HCEC 1CT (cell line): ENCODE results near the gene FGF10.

Experiments
- DNase-seq: peaks from one replicate; pipeline ENCODE4 v3.0.0-alpha.2; 2017

The FGF10 gene

DNA sequence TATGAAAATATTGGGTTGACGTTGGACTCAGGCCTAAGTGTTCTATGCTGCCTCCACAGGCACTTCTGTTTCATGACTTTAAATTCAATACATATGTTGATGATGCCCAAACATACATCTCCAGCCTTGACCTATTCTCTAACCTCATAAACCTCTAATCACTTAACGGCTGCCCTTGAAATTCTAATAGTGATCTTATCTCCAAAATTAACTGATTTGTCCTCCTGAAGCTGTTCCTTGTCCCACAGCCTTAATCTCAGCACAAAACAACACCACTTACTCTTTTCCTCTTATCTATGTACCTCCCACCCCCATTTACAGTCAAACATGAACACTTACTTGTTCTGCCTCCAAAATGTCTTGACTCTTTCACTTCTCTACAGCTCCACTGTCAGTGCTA, 43.3 kb downstream of the FGF10 start:
- DNase-seq: no peak

DNA sequence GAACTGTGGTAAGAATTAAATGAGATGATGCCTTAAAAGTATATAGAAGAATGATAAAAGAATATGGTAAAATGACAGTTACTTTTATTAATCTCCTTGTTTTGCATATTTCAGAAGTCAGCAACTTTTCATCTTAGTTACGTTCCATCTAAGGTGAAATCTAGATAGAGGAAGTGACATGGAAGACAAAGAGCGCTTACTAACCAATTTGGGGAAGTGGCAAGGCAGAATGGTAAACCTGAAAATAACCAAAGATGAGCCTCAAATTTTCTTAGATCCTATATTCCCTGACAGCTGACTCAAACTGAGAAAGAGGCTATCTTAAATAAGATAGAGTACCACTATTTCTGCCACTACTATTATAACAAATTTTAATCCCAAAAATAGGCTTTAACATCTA, 52.5 kb downstream of the FGF10 start:
- DNase-seq: no peak

DNA sequence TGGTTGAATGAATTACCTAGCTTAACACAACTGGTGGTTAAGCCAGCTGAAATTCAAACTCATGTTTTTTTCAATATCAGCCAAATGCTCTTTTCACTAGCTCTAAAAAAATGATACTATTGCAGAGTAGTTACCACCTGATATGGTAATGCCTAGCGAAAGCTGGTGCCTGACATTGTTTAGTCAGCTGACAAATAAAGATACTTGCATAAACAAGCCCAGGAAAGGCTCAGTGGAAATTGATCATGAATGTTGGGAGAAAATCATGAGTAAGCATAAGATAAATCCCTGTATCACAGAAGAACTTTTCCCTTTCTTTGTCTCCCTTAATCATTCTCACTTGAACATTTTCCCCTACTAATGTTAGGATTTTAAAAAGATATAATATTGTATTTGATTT, 54.6 kb downstream of the FGF10 start:
- no peak for DNase-seq

DNA sequence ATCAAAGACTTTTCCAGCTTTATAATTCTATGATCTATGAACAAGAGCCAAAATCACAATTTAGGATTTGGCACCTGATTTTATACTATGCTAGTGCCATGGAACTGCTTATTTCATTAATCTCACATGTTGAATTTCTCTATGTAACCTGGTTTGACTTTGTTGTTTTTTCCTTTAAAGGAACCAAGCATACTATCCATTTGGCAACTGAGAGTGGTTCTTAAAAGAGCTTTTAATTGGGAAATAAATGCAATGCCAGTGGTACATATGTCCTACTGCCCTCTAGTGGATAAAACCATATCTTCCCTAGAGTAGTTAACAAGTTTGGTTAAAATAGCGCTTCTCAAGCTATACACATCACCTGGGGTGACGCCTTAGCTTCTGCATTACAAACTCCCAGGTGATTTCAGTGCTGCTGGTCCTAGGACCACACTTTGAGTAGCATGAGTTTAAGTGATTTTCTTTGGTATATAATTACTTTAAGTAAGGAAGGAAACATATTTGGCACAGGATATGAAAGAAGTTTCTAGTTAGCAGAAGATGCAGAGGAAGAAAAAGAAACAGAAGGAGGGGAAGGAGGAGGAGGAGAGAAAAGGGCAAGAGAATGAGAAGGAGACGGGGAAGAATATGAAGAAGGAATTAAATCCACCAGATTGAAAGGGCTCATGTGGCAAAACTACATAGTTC, 56.8 kb downstream of the FGF10 start:
- DNase-seq: peak; percentile 28

DNA sequence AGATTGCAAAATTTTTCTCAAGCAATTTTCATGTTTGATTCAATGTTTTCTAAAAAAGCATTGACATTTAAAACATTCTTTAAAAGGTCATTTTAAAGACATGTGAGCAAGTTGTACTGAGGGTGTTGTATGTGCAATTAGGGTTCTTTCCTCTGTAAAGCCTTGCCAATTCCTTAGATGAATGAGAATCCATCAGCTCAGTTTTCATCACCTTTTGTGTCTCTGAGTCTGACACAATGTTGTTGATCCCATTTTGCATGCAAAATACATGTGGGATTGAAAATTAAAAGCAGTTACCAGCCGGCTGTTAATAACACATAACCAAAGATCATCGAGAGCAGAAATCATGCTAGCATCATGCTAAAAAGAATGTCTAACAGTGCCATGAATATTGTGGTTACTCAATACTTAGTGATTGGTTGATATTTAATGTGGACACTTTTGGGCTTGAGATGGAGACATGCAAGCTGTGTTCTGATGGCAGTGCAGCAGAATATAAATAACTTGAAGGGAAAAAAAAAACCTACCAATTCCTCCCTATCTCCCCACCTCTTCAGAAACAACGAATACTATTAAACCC, 57.7 kb downstream of the FGF10 start:
- no peak for DNase-seq

DNA sequence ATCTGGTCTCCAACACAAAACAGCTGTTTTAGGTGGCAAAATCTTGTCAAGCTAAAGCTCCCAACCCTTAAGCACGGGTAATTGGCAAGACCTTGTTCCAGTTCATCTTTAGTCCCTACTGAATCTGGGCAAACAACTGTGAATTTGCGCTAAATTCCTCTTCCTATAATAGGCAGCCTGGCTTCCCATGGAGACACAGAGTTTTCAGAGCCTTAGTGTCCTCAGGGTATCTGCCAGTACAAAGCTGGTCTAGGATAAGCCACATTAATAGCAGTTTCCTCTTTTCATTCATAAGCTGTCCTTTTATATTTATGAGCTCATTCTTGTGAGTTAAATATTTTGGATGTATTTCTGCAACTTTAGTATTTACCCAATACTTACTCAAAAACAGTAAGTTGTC, 59.5 kb downstream of the FGF10 start:
- DNase-seq: no peak

DNA sequence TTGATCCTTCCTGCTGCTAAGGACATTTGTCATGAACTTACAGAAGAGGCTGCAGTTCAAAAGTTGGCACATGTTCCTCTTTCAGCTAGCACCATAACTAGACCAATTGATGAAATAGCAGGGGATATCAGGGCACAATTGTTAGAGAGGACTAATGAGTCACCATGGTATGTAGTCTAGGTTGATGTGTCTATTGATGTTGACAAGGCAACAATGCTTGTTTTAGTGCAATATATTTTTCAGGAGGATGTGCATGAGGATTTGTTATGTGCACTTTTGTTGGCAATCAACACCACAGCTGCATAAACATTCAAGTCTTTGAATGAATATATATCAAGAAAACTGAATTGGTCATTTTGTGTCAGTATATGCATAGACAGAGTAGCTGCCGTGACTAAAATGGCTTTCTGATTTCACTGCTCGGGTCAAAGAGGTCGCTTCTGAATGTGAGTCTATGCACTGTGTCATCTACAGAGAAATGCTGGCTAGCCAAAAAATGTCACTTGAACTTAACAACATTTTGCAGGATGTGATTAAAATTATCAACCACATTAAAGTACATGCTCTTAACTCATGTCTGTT, 68.0 kb downstream of the FGF10 start:
- no peak for DNase-seq

DNA sequence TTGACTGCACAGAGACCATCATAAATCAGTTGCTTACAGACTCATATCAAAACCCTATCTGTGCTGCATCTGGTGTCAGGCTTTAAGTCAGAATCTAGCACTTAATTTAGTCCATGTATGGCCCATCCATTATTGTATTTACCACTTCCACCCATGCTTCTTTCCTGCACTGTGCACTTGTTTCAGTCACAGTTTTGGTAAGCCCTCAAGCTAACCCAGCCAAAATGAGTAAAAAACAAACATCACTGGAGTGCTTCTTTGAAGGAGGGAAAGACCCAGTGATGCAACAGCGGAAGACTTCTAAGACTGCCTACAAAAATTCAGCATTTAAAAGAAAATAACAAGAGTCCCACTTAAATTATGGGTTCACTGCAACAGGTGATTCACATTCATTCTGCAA, 69.0 kb downstream of the FGF10 start:
- DNase-seq: no peak

DNA sequence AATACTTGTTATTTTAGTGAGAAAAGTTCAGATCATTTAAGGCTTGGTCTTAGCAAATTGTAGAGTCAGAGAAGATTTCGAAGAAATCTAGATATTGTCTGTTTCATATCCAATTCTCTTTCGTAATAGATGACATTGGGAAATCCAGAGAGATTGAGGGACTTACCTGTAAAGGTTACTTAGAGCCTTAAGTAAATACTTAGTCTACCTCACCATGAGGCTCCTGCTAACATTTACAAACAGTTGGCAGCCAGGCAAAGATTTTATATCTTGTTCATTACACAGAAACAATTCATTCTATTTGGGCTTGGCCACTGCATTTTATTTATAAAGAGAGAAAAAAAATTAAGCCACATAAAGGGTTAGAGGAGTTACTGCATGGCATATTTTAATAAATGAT, 70.3 kb downstream of the FGF10 start:
- DNase-seq: no peak

DNA sequence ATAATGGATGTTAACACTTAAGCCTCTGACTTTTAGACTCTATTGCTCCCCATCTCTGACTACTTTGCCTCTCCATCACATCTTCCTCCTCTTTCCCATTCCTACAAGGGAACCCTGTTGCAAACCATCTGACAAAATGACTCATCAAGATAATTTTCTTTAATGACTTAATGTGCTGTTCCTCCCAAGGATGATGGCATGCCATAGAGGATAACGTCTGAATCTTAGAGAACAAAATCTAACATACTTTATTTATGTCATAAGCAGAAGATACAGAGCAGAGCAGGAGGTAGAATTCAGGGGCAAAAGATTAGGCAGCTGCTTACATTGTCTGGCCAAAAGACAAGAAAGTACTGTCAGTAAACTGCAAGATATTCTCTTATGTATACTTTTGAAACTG, 76.8 kb downstream of the FGF10 start:
- DNase-seq: no peak

DNA sequence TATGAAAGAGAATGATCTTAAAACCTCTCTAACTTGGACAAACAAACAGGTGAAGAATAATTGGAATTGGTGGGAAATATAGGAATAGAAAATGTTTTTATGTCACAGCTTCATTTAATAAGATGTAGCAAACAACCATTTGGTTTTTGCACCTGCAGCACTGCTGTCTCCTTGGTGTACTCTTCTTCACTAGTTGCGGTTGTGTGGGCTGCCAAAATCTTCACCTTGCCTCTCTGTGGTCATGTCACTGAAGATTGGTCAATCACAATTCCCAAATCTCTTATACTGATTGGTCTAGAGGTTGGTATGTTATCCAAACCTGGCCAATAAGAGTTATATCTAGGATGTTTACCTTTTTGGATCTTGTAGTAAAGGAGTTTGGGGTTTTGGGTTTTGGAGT, 88.7 kb downstream of the FGF10 start:
- no peak for DNase-seq

DNA sequence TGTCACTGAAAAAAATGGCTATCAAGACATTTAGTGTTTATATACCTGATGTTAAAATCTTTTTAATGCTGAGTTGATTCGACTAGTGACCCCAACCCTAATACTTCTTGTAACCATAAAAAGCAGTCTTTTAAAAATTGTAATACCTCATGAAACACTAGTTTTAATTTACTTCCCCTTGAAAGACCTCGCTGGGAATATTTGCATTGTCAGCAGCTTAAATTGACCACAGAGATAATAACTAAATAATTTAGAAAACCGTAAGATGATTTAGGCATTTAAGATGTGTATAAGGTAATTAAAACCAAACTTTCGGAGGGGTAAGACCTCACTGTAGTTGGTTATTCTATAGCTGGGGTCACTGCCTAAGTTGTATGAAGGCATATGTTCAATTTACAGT, 89.8 kb downstream of the FGF10 start:
- no peak for DNase-seq

DNA sequence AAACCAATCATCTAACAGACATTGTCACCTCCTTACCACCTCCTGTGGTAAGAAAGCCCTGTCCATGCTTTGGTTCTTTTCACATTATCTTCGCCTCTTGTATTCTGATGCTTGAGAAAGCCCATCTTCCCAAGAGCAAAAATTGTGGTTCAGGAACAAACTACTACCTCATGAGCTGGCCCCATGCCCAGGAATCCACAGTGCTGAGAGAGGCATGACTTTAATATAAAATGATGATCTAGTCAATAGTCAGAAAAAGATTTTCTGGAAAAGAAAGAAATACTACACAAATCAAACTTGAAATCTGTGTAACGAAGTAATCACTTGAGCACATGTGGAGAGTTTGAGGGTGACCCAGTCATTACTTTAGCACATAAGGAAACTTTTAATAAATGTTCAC, 94.7 kb downstream of the FGF10 start:
- no peak for DNase-seq

DNA sequence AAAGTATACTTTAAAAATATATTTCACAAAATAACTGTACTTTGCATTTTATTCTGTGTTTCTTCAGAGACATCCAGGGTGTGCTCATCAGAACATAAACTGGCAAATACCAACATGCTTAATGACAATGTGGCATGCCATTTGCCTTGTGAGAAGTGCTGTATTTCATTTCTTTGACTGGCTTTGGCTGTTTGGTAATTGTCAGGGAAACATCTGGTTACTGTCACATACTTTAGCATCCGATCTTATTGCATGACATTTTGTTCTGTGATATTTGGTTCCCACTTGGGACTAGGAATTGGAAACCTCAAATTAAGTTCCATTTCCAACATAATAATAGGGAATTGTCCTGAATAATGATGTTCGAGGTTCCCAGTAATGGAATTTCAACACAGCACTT, 96.5 kb downstream of the FGF10 start:
- no peak for DNase-seq

DNA sequence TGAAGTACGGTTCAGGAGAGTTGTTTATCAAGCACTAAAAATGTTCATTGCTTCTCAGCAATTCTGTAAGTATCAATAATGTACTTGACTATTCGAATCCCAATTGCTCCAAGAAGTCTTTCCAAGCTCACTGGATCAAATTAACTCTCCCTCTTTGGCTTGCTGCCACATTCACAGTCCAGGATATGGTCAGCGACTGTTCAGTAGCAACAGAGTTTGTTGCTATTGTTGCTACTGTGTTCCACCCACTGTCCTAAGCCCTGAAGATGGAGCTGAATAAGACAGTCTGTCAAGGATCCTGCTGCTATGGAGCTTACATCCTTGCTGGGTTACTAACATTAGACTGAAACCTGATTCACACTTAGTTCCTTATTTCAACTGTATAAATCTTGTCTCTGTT, 110.8 kb downstream of the FGF10 start:
- DNase-seq: no peak

DNA sequence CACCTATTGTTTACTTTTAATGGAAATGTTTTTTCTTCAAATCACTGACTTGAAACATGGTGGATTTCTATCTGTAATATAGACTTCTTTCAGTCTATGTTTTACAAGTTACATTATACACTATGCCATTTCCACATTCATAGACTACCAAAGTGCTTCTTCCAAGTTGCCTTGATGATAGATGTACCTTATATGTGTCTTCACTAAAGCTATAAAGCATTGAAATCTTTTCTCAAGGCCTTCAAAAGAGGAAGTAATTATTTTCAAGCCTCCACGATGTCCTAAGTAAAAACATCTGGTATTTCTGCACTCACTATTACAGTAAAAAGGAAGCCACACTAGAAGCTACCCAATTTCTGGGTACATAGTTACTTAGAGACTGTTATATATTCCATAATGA, 113.3 kb downstream of the FGF10 start:
- DNase-seq: no peak

DNA sequence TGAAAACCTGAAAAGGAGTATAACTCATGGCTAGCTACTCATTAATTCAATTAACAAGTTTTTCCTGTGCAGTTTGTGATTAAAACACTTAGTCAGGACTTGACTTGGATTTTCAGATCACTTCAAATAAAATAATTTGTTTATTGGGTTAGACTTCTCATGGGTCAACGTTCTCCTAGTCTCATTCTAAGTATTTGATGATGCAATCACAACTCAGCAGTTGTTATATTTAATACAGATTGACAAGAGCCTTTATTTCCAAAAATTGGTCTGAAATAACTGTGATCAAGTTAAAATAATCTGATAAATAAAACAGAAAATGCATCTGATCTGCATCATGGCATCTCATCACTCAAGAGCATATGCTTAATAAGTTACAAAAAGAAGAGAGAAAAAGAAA, 113.9 kb downstream of the FGF10 start:
- DNase-seq: no peak

DNA sequence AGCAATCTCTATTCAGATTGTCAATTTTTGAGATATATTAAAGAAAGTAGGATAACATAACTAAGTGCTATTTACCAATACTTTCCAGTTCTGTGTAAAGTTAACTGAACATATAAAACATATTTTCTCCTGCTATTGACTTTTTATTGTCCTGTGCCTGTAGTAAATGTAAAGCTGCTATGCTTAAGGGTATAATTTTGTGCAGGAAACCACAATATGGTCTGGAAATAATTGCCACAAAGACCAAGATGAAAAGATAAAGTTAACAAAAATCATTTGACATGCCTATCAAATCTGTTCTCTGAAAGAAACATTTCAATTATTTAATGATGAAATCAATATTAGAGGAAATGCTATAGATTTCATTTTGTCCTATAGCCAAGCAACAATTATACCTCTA, 121.3 kb downstream of the FGF10 start:
- DNase-seq: no peak

DNA sequence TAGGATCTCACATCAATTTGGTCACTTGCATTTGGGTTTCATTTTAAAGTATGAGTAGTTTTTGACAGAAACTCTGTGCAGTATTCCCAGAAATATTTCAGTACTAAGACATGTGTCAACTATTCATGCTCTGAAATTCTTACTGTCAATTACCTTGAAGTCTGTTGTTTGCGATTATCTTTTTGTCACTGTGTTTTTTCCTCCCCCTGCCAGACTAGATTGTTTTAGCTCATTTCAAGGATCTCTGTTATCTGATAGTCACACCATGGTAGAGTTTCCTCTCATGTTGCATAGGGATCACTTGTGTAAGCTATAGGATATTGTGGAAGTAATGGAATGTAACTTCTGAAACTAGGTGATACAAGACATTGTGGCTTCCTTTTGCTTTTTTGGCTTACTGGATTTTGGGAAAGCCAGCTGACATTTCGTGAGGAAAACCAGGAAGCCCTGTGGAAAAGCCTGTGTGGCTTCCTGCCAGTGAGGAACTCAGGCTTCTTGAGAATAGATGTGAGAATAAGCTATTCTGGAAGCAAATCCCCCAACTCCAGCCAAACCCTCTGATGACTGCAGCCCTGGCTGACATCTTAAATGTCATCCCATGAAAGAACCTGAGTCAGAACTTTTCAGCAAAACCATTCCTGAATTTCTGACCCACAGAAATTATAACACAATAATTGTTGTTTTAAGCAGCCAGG, 122.2 kb downstream of the FGF10 start:
- no peak for DNase-seq

DNA sequence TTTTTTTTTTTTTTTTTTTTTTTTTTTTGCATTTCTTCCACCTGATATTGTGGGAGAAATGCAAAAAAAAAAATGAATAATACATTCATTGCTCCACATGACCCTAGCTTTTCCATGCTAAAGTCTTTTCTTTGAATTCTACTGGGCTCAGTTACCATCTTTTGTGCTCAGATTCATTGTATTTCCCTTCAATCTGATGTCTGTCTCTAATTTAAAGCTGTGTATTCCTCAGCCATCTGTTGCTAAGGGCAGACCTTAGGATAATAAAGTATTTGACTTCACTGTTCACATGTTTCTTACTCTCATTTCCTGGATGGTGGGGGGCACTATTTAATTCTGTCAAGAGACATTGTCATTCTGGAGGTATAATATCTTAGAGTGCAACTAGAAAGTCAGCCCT, 123.5 kb downstream of the FGF10 start:
- no peak for DNase-seq

DNA sequence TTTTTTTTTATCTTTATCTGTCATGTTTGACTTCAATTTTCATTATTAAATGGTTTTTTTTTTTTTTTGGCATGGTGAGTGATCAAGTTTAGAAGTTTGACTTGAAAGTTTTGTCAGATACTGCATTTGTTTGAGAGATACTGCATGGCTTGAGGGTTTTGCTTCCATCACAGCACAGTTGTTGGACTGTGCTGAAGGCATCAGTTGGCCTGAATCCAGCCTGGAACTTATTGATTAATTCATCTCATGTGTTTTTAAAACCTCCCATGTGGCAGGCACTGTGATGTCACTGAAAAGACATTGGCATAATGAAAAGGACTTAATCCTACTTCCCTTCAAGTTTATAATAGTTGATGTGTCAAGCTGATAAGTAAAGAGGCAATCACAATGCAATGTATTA, 128.4 kb downstream of the FGF10 start:
- DNase-seq: no peak

DNA sequence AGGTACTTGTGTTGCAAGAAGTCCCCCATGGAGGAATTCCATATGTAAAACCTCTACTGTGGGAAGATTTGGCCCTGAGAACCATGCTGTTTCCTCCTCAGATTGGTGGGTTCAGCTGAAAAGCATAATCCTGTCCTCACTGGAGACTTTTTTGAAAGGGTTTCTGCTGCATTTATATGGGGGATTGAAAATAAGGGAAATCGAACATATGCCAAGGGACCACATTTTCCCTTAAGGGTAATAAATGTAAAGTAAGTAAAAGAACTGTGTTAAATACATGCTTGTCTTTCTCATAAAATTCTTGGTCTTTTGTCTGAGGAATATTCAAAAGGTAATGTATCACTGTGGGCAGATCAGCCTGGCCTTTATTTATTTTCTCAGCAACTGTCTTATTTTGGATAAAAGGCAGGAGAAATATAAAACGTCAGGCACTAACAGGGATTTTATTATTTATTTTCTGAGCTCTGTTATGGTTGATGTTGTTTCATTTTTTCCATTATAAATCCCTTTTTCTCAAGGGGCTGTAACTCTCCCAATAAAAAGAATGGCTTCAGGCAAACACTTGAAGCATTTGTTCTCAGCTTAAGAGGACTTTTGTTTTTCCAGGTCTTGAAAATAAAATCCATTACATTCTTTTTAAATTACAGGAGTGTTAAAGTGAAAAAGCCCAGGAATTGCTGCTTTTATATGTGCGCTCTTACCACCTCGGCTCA, 131.4 kb downstream of the FGF10 start:
- no peak for DNase-seq

DNA sequence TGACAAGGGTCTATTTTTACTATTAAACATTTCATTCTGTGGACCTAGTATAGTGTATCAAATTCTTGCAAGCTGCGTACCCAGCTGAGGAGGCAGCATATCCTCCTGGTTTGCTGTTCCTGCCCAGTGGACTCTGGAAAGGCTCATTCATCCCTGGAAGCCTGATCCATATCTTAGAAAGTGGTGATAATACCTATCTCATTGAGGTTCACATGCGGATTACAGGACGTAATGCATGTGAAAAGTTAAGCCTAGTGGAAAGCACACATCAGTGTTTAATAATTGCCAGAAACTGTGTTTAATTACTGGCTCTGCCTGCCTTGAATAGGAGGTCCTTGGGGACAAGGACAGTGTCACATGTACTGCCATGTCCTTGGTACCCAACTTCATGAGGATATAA, 132.0 kb downstream of the FGF10 start:
- DNase-seq: no peak
